Myometrial cell (primary cell): ENCODE results near the gene CACTIN. TPM values are rescaled to one million over a fixed set of nuclear protein-coding genes. Genes with fewer than 3 reads are reported as not detected.

ENCODE experiments used
- total RNA-seq: library from RNA; depleted of rRNA; stranded (reverse); fragments of >200 nt; gene quantifications from 2 replicates; pipeline ENCODE4 v1.2.3, GENCODE V29; 2015

The CACTIN gene
- total RNA-seq = 27.1 and 30.0 TPM in 2 replicates

DNA sequence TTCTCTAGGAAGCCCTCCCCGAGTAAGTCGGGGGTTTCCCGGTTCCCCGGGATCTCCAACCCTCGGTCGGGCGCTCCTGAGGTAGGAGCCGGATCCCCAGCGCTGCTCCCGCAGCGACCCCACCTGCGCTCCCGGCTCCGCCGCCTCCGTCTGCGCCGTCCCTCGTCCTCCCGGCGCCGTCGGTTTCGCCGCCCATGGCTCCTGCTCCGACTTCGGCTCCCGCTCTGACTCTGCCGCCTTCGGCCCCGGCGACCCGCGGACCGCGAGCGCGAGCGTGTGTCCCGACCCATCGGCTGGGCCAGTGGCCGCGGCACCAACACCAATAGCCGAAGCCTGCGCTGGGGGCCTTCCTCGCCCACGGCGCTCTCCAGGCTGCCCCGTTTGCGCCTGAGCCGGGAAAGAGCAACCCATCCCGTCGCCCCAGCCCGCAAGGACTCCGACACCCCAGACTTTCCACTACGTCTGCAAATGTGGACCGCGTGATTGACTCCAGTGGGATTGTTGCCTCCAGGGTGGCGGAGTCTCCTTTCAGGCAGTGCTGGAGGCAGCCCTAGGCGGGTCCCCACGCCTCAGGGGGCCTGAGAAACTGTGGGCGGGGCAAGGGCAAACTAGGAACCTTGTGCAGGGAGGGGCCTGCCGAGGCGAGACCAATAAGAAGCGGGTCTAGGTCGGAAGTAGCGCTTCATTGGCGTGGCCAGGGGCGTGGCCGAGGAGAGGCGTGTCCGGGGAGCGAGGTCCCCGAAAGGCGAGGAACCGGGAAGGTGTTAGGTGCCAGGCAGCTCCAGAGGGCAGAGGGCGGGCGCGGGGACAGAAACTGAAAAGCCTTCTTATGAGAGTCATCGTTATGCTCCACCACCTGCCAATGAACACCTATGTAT, at the start of gene CACTIN:
TSS of gene CACTIN (minus strand) at position 318 of the 878 bp plus-strand sequence. CDS start at position 290, 28 bp downstream.

DNA sequence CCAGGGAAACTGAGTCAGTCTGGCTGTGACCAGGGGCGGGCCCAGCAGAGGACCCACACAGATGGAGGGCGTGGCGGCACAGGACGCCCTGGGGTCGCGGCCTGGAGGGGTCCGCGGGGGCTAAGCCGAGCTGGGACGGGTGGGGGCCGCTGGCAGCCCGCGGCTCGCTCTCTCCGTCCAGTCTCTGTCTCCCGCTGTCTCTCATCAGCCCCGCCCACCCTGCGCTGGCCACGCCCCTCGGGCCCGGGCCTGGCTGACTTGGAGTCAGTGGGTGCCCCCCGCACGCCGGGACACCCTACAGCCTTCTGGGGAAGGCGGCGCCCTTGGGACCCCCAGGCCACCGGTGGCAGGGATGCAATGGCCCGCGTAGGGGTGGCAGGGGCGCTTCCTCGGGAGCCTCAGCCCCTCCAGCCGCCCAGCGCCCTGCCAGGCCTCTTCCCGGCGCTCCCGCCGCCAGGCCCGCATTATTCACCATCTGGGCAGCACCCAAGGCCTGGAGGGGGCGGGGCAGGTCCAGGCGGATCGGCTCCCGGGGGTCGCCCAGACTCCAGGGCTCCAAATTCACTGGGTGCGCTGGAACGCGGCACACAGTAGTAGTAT, 19.8 kb downstream of the CACTIN start, which contains the start of gene TBXA2R:
TSS of gene TBXA2R (minus strand) at position 186 of the 600 bp plus-strand sequence. CDS start 6,241 bp downstream, outside the sequence.

DNA sequence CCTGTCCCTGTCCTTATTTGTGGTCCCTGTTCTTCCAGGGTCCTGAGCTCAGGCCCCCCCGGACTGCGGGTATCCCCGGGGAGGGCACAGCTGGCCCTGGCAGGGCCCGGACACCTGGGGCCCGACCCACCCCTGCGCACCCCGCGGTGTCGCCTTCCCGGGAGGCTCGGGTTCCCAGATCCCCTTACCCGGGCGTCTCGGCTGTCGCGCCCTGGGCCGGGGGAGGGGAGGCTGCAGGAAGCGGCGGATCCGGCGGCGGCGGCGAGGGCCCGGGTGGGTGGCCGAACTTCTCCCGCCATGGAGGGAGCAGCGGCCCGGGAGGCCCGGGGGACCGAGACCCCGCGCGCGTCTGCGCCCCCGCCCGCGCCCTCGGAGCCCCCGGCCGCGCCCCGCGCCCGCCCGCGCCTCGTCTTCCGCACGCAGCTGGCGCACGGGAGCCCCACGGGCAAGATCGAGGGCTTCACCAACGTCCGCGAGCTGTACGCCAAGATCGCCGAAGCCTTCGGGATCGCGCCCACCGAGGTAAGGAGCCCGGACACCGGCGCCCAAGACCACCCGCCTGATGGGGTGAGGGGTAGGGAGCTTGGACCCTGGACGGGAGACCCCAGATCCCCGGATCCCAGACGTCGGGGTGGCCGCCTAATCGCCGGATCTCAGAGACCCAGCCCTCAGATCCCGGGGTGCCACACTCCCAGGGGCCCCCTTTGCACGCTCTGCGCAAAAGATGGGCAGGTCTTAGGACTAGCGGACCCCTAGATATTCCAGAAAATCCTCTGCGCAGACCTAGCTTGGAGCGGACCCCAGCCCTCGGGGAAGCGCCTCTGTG, 41.1 kb downstream of the CACTIN start, which contains the start of gene GIPC3:
TSS of gene GIPC3 (plus strand) at position 178 of the 826 bp plus-strand sequence. CDS start at position 298, 120 bp downstream.

DNA sequence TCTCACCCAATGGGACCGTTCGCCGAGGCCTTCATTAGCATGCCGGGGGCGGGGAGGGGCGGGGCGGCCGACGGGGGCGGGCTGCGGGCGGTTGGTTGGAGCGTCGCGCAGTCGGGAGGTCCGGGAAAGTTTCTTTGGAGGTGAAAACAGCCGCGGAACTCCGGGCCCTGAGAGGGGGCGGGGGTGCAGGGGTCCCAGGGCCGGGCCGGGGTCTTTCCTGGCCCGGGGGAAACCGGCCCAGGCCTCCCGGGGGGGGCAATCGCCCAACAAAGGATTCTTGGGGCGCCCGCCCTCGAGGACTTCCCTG, 53.8 kb downstream of the CACTIN start, which contains the start of gene HMG20B:
TSS of gene HMG20B (plus strand) at position 90 of the 307 bp plus-strand sequence. CDS start 366 bp downstream, outside the sequence.

Other genes with a start within 250 kb of the CACTIN start
- gene SMIM24, start 146.3 kb downstream of the CACTIN start, total RNA-seq = not detected in 2 replicates
- not detected in 2 replicates for gene SMIM44, start 143.3 kb downstream of the CACTIN start, total RNA-seq
- gene DOHH, start 126.1 kb downstream of the CACTIN start, total RNA-seq = 12.7 and 20.0 TPM in 2 replicates
- 47.0 and 48.1 TPM in 2 replicates for gene FZR1, start 120.5 kb downstream of the CACTIN start, total RNA-seq
- gene TEKTIP1, start 87.6 kb downstream of the CACTIN start, total RNA-seq = not detected in 2 replicates
- gene MFSD12, start 69.2 kb downstream of the CACTIN start, total RNA-seq = 107 and 146 TPM in 2 replicates
- 154 and 181 TPM in 2 replicates for gene HMG20B, start 53.8 kb downstream of the CACTIN start, total RNA-seq
- gene GIPC3, start 41.3 kb downstream of the CACTIN start, total RNA-seq = under 0.01 and 0.18 TPM in 2 replicates
- 3.2 and 8.6 TPM in 2 replicates for gene TBXA2R, start 19.9 kb downstream of the CACTIN start, total RNA-seq
- 33.4 and 38.1 TPM in 2 replicates for gene PIP5K1C, start 73.7 kb upstream of the CACTIN start, total RNA-seq
- not detected in 2 replicates for gene TJP3, start 81.6 kb upstream of the CACTIN start, total RNA-seq
- gene APBA3, start 134.9 kb upstream of the CACTIN start, total RNA-seq = 20.8 and 27.5 TPM in 2 replicates
- 82.9 and 117 TPM in 2 replicates for gene MRPL54, start 135.9 kb upstream of the CACTIN start, total RNA-seq
- not detected in 2 replicates for gene RAX2, start 145.4 kb upstream of the CACTIN start, total RNA-seq
- gene MATK, start 159.6 kb upstream of the CACTIN start, total RNA-seq = not detected in 2 replicates
- gene ZFR2, start 242.2 kb upstream of the CACTIN start, total RNA-seq = not detected in 2 replicates